Activated CD8-positive, alpha-beta memory T cell treated with anti-CD3 and anti-CD28 coated beads, Interleukin-2, amount 10 ng/mL, durations not matched to agents 7 days and 5 days (primary cell): ENCODE results near the gene KCNG2. TPM values are rescaled to one million over a fixed set of nuclear protein-coding genes. Genes with fewer than 3 reads are reported as not detected.
A peak's percentile ranks its signal among the peaks of the same experiment; 100 is the strongest.

ENCODE experiments used
- ATAC-seq: fragments of 150-1000 bp; cut with Tn5 transposase; one replicate; pipeline ENCODE4 v1.10.0; 2021; ENCODE audit warnings: moderate library complexity
- CTCF ChIA-PET: fragments of 350-600 bp; sonication (Branson Sonifier 250); formaldehyde crosslinking; loops from one replicate; lab custom pipeline; 2021; ENCODE audit warnings: antibody characterized with exemption; lab: Charles Lee
- DNase-seq: peaks from one replicate; pipeline ENCODE4 v3.0.0-alpha.2; 2020
- H3K27ac Mint-ChIP-seq: one replicate; pipeline ENCODE4 v1.8.0; 2021; ENCODE audit warnings: mild to moderate bottlenecking, mixed read lengths
- H3K27me3 Mint-ChIP-seq: one replicate; pipeline ENCODE4 v1.8.0; 2021; ENCODE audit warnings: mixed read lengths
- H3K36me3 Mint-ChIP-seq: one replicate; pipeline ENCODE4 v1.8.0; 2021; ENCODE audit warnings: mild to moderate bottlenecking, mixed read lengths
- H3K4me1 Mint-ChIP-seq: one replicate; pipeline ENCODE4 v1.8.0; 2021; ENCODE audit warnings: mixed read lengths
- H3K4me3 Mint-ChIP-seq: one replicate; pipeline ENCODE4 v1.8.0; 2021; ENCODE audit warnings: mild to moderate bottlenecking, moderate library complexity, mixed read lengths
- H3K9me3 Mint-ChIP-seq: one replicate; pipeline ENCODE4 v1.8.0; 2022; ENCODE audit warnings: low read depth, mixed read lengths
- total RNA-seq, 2 experiments: library from RNA; stranded (reverse); gene quantifications; one replicate each; pipeline ENCODE4 v1.2.3, GENCODE V29; 2021

KCNG2 gene
- total RNA-seq, 2 experiments from 2014 or later = not detected

GRCh38 chr18:79818036-79818435 is 20.3 kb downstream of the KCNG2 start:
- Mint-ChIP-seq H3K36me3 (no peaks in the 10 kb centered on the region), H3K9me3 (peaks cover 6% of the 10 kb centered on the region), H3K4me1 (peaks cover 8% of the 10 kb centered on the region), H3K27ac (no peak overlapping the region), H3K4me3 (no peak overlapping the region), H3K27me3 (peaks cover 29% of the 10 kb centered on the region)
- CTCF ChIA-PET = no interaction called here
- DNase-seq = no peak
- ATAC-seq = no peak

GRCh38 chr18:79818631-79819030 is 20.9 kb downstream of the KCNG2 start:
- Mint-ChIP-seq H3K27ac (no peak overlapping the region), H3K4me3 (no peak overlapping the region), H3K4me1 (peaks cover 8% of the 10 kb centered on the region), H3K9me3 (peaks cover 6% of the 10 kb centered on the region), H3K27me3 (peaks cover 24% of the 10 kb centered on the region), H3K36me3 (no peaks in the 10 kb centered on the region)
- DNase-seq (peak; percentile 19), ATAC-seq (no peak)
- CTCF ChIA-PET = no interaction called here

- Mint-ChIP-seq H3K4me3 (no peak overlapping the region), H3K27ac (no peak overlapping the region), H3K27me3 (peaks cover 17% of the 10 kb centered on the region), H3K36me3 (no peaks in the 10 kb centered on the region), H3K4me1 (peaks cover 8% of the 10 kb centered on the region), H3K9me3 (peaks cover 6% of the 10 kb centered on the region)
- no peak for DNase-seq
- no peak for ATAC-seq
- CTCF ChIA-PET = no interaction called here
Observed at GRCh38 chr18:79819064-79819967, 21.6 kb downstream of the KCNG2 start.

GRCh38 chr18:79819968-79820351 is 22.2 kb downstream of the KCNG2 start:
- Mint-ChIP-seq H3K9me3 (peaks cover 6% of the 10 kb centered on the region), H3K4me1 (peaks cover 8% of the 10 kb centered on the region), H3K27ac (no peak overlapping the region), H3K36me3 (no peaks in the 10 kb centered on the region), H3K27me3 (peaks cover 12% of the 10 kb centered on the region), H3K4me3 (no peak overlapping the region)
- DNase-seq (no peak), ATAC-seq (no peak)
- CTCF ChIA-PET = no interaction called here

GRCh38 chr18:79823120-79823519 is 25.4 kb downstream of the KCNG2 start:
- Mint-ChIP-seq H3K4me1 (peaks cover 8% of the 10 kb centered on the region), H3K27me3 (peaks cover 12% of the 10 kb centered on the region), H3K4me3 (no peak overlapping the region), H3K27ac (no peak overlapping the region), H3K36me3 (no peaks in the 10 kb centered on the region), H3K9me3 (no peaks in the 10 kb centered on the region)
- CTCF ChIA-PET = no interaction called here
- no peak for ATAC-seq
- no peak for DNase-seq

GRCh38 chr18:79825913-79826312 is 28.2 kb downstream of the KCNG2 start:
- no peaks in the 10 kb centered on the region for H3K4me1 Mint-ChIP-seq
- no peaks in the 10 kb centered on the region for H3K36me3 Mint-ChIP-seq
- DNase-seq (no peak), ATAC-seq (no peak)
- CTCF ChIA-PET = no interaction called here
- peaks cover 1% of the 10 kb centered on the region for H3K27me3 Mint-ChIP-seq
- no peak overlapping the region for H3K4me3 Mint-ChIP-seq
- H3K27ac Mint-ChIP-seq = no peak overlapping the region
- no peaks in the 10 kb centered on the region for H3K9me3 Mint-ChIP-seq

- no peak overlapping the region for H3K4me3 Mint-ChIP-seq
- no peaks in the 10 kb centered on the region for H3K9me3 Mint-ChIP-seq
- H3K36me3 Mint-ChIP-seq = no peaks in the 10 kb centered on the region
- no peaks in the 10 kb centered on the region for H3K27me3 Mint-ChIP-seq
- DNase-seq (no peak), ATAC-seq (no peak)
- no peaks in the 10 kb centered on the region for H3K4me1 Mint-ChIP-seq
- CTCF ChIA-PET = interaction anchor here (1.2 kb wide), 1 partner anchor 28 kb away, joined by 3 read pairs; no protein-coding TSS in a partner anchor
- H3K27ac Mint-ChIP-seq = no peak overlapping the region
Observed at GRCh38 chr18:79826966-79827365, 29.2 kb downstream of the KCNG2 start.

GRCh38 chr18:79828258-79828657 is 30.5 kb downstream of the KCNG2 start:
- no peaks in the 10 kb centered on the region for H3K27me3 Mint-ChIP-seq
- DNase-seq = no peak
- H3K4me1 Mint-ChIP-seq = no peaks in the 10 kb centered on the region
- H3K36me3 Mint-ChIP-seq = no peaks in the 10 kb centered on the region
- no peak for ATAC-seq
- H3K4me3 Mint-ChIP-seq = no peak overlapping the region
- CTCF ChIA-PET = no interaction called here
- no peak overlapping the region for H3K27ac Mint-ChIP-seq
- no peaks in the 10 kb centered on the region for H3K9me3 Mint-ChIP-seq

- ATAC-seq (no peak), DNase-seq (no peak)
- Mint-ChIP-seq H3K4me1 (no peaks in the 10 kb centered on the region), H3K27me3 (no peaks in the 10 kb centered on the region), H3K9me3 (no peaks in the 10 kb centered on the region), H3K4me3 (no peak overlapping the region), H3K36me3 (no peaks in the 10 kb centered on the region), H3K27ac (no peak overlapping the region)
- CTCF ChIA-PET = no interaction called here
Observed at GRCh38 chr18:79829136-79829854, 31.6 kb downstream of the KCNG2 start.

GRCh38 chr18:79832169-79832568 is 34.4 kb downstream of the KCNG2 start:
- CTCF ChIA-PET = no interaction called here
- no peaks in the 10 kb centered on the region for H3K36me3 Mint-ChIP-seq
- no peak overlapping the region for H3K4me3 Mint-ChIP-seq
- no peaks in the 10 kb centered on the region for H3K4me1 Mint-ChIP-seq
- H3K27me3 Mint-ChIP-seq = peaks cover 19% of the 10 kb centered on the region
- H3K9me3 Mint-ChIP-seq = no peaks in the 10 kb centered on the region
- ATAC-seq (no peak), DNase-seq (no peak)
- no peak overlapping the region for H3K27ac Mint-ChIP-seq

GRCh38 chr18:79834834-79835233 is 37.1 kb downstream of the KCNG2 start:
- DNase-seq (no peak), ATAC-seq (no peak)
- CTCF ChIA-PET = no interaction called here
- Mint-ChIP-seq H3K36me3 (no peaks in the 10 kb centered on the region), H3K4me3 (no peak overlapping the region), H3K27me3 (peaks cover 27% of the 10 kb centered on the region), H3K9me3 (no peaks in the 10 kb centered on the region), H3K4me1 (no peaks in the 10 kb centered on the region), H3K27ac (no peak overlapping the region)

- no peak for ATAC-seq
- no peak for DNase-seq
- no peak overlapping the region for H3K27ac Mint-ChIP-seq
- no peaks in the 10 kb centered on the region for H3K9me3 Mint-ChIP-seq
- H3K27me3 Mint-ChIP-seq = peaks cover 24% of the 10 kb centered on the region
- CTCF ChIA-PET = interaction anchor here (1.0 kb wide), 1 partner anchor 16 kb away, joined by 3 read pairs; no protein-coding TSS in a partner anchor
- H3K36me3 Mint-ChIP-seq = no peaks in the 10 kb centered on the region
- no peak overlapping the region for H3K4me3 Mint-ChIP-seq
- no peaks in the 10 kb centered on the region for H3K4me1 Mint-ChIP-seq
Observed at GRCh38 chr18:79841936-79842335, 44.2 kb downstream of the KCNG2 start.

GRCh38 chr18:79844999-79845563 is 47.3 kb downstream of the KCNG2 start:
- H3K36me3 Mint-ChIP-seq = no peaks in the 10 kb centered on the region
- H3K9me3 Mint-ChIP-seq = no peaks in the 10 kb centered on the region
- H3K27me3 Mint-ChIP-seq = peaks cover 13% of the 10 kb centered on the region
- no peak for DNase-seq
- H3K4me3 Mint-ChIP-seq = no peak overlapping the region
- CTCF ChIA-PET = no interaction called here
- no peaks in the 10 kb centered on the region for H3K4me1 Mint-ChIP-seq
- ATAC-seq = no peak
- no peak overlapping the region for H3K27ac Mint-ChIP-seq
